HG02970 (cell line): ENCODE data around the gene ZC3H13.

Experiments used
- ATAC-seq: cut with Tn5 transposase; IDR thresholded peaks from one replicate; pipeline ENCODE4 v1.9.1; 2021; ENCODE audit warnings: mild to moderate bottlenecking, moderate library complexity, moderate number of reproducible peaks; ENCODE audit not compliant: unreplicated experiment, low FRiP score

Gene ZC3H13

GRCh38 chr13:45943120-45943519 lies 109.4 kb downstream of the ZC3H13 start:
- ATAC-seq: no peak

DNA sequence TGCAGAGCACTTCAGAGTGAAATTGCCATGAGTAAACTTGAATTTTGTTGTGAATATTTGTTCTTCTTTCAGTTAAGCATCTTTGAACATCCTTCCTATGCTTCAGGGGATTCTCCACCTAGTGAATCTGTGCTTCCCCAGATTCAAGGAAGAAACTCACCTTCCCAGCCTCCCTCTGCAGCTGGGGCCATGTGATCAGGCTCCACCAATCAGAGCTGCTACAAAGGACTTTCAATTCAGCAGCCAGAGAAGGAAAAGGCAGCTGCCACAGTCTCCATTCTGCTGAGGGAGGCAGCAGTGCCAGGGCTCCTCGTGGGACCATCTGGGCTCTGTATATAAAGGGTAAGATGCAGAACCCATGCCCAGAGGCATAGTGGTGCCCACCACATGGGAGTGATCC lies 111.3 kb downstream of the ZC3H13 start:
- ATAC-seq: no peak

DNA sequence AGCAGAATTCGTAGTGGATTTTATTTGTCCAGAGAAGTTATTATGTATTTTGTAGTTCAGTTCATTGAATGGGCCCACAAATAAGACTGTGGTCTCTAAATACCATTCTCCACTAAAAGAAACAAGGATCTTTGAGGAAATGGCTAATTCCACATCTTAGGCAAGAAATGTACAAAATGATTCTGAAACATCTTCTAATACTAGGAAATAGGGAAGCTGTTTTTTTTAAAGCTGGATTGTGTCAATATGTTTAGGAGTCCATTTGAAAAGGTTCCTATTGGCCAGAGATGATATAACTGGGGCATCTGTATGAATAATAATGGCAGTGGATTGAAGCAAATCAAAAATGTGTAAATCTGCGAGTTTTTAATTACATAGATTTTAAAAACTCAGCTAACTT lies 112.5 kb downstream of the ZC3H13 start:
- ATAC-seq: no peak

GRCh38 chr13:45936621-45937020 lies 115.9 kb downstream of the ZC3H13 start:
- no peak for ATAC-seq

DNA sequence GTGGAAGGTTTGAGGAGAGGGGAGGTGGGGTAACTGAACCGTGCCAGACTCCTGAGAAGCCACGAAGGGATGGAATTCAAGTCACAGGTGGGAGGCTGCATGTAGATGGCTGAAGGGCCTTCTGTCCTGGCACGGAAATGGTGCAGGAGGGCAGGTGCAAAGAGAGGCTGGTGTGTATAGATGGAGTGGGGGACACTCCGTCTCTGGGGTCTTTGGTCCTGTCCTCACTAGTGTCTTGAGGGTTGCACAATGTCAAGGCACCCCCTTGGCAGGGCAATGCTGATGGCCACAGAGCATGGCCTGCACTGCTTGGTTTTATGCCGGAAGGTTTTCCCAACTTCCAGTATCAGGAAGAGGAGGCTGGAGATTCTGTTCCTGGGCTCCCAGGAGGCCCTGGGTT lies 118.3 kb downstream of the ZC3H13 start:
- no peak for ATAC-seq

- no peak for ATAC-seq
Measured at GRCh38 chr13:45933203-45933908, 119.2 kb downstream of the ZC3H13 start.

- ATAC-seq: no peak
Measured at GRCh38 chr13:45932676-45933075, 119.9 kb downstream of the ZC3H13 start.

GRCh38 chr13:45932172-45932571 lies 120.4 kb downstream of the ZC3H13 start:
- no peak for ATAC-seq

DNA sequence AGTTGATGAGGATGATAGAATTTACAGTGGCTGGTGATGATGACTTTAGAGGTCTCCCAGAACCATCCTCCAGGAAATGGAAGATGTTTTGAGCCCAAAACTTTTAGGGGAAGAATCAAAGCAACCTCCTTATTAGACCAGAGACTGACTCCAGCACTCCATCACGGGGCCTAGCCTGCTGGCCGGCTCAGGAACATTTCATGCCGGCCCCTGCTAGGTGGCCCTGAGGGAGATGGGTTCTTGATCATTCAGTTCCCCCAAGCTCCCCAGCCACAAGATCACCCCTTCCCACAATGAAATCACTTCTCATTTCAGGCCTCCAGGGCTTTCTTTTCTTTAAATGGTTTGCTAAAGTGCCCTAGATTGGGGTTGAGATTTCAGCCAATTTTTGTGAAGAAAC lies 121.3 kb downstream of the ZC3H13 start:
- no peak for ATAC-seq

GRCh38 chr13:45930177-45930576 lies 122.4 kb downstream of the ZC3H13 start:
- no peak for ATAC-seq

DNA sequence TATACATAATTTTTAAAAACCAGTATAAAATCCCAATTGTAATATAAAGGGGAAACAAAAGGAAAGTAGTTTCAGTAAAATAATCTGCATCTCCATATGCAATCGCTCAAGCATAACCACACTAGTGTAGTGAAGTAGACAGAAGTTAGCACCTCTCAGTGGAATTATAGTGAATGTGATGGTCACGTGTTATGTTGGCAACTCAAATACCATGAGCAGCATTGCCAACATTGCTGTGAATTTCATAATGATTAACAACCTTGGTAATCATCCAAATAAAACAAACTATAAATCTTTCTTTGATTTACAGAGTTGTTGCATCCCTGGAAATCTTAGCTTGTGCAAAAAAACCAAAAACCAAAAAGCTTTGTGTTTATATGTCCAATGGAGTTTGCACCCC lies 123.7 kb downstream of the ZC3H13 start:
- ATAC-seq: no peak

- ATAC-seq: no peak
Measured at GRCh38 chr13:45928176-45928575, 124.4 kb downstream of the ZC3H13 start.

DNA sequence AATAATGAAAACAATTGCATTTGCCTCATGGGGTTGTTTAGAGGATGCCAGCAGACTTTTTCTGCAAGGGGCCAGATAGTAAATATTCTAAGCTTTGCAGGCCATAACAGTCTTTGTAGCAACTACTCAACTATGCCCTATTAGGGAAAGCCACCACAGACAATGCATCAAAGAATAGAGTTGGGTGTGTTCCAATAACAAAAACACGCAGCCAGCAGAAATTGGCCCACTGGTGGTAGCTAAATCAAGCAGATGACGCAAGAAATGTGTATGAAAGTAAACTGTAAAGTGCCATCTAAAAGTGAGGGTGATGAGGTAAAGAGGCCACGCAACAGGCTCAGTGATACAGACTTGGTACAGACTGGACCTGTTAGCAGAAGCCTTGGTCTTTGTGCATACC lies 125.8 kb downstream of the ZC3H13 start:
- no peak for ATAC-seq

DNA sequence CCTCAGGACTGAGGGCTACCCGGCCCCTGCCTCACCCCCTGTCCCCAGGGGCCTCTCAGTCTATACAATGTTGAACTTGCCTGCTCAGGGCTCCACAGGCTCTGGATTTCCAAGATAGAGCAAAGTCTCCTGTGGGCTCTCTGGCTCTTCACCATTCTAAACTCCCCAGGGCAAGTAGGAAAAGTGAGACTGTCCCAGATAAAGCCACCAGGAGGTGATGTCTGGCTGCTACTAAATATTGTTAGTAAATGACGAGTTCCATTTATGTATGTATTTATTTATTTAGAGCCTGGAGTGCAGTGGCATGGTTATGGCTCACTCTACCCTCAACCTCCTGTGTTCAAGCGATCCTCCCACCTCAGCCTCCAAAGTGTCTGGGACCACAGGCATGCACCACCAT lies 127.4 kb downstream of the ZC3H13 start:
- ATAC-seq: no peak

- ATAC-seq: no peak
Measured at GRCh38 chr13:45921162-45921736, 131.3 kb downstream of the ZC3H13 start.

DNA sequence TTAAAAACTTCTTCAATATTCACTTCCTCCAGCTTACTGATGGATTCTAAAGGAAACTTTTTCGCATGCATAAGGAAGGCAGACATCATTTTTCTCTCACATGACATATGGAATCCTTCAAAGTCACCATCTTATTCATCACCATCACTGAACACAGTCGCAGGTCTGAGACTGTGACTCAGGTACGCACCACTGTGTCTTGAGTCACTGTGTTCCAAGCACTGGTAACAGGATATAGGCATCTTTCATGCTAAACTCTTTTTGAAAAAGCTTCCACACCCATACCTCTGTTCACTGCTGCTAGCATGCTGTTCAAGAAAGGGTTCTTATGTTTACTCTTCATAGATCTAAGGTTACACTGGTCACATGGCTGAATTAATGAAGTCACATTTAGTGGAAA lies 133.9 kb downstream of the ZC3H13 start:
- no peak for ATAC-seq

GRCh38 chr13:45917019-45917418 lies 135.5 kb downstream of the ZC3H13 start:
- no peak for ATAC-seq

DNA sequence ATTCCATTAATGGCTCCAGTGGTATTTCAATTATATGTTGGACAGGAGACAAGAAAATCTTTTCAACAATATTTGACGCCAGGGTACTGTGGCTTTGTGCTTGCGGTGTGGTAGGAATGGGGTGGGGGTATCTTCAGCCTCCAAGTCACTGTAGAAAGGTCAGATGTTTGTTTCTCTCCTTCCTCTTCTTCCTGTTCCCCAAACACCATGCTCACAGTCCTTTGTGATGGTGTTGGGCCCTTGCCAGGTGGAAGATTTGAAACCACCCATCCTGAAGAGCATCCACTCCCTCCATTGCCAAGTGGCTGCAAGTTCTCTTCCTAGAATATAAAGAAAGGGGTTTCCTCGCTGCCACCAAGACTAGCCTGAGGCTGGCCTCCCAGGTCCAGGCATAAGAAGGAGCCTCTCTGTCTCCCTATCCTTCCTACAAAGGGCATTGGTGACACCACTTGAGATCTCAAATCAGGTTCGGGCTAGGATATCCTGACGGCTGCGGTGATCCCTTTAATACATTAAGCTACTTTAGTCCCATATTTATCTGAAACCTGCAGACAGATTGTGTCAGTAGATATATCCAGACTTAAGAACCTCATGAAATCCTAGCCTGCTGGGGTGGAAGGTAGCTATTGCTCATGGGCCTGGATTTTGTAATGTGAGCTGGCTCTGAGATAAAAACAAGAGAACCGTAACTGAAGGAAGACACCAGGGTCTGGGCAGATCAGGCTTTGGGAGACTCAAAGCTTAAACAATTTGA lies 136.7 kb downstream of the ZC3H13 start:
- no peak for ATAC-seq

- ATAC-seq: no peak
Measured at GRCh38 chr13:45909673-45910072, 142.9 kb downstream of the ZC3H13 start.

DNA sequence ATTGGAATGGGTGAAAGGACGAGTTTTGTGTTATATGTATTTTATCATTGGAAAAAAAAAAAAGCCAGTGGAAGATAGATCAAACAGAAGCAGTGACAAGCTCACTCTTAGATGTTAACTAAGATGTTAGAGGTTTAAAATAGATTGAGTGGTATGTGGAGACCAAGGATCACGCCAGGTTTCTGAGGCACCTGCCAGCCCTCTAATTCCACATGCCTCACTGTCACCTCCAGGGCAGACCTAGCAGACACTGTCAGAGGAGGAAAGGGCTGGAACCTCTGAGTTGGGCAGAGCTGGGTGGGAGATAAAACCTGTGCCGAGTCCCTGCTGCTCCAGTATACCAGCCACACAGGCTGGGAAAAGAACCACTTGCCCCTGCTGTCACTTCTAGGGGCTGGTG lies 143.5 kb downstream of the ZC3H13 start:
- ATAC-seq: no peak

GRCh38 chr13:45907503-45907902 lies 145.0 kb downstream of the ZC3H13 start:
- no peak for ATAC-seq
